Prostate gland (tissue), 2 donors: ENCODE measurements around the gene ZFHX3. TPM values are rescaled to one million over a fixed set of nuclear protein-coding genes. Genes with fewer than 3 reads are reported as not detected.

Source experiments
- DNase-seq: peaks from one replicate; pipeline ENCODE4 v3.0.0-alpha.2; 2019; ENCODE audit warnings: low spot score
- H3K27ac ChIP-seq, 2 donors: fragments of 200-600 bp; sonication (generic); 2 replicates each; pipeline ENCODE4 v1.5.1; 2017 to 2019
- H3K27me3 ChIP-seq: fragments of 200-600 bp; sonication (generic); replicated peaks from 2 replicates; pipeline ENCODE4 v1.5.1; 2019; ENCODE audit not compliant: insufficient read depth
- H3K36me3 ChIP-seq, 2 donors: fragments of 200-600 bp; sonication (generic); 1 replicate in 1 of 2; 2 replicates in 1 of 2; pipeline versions ENCODE4 v1.5.1 to v1.8.1; 2017 to 2019
- H3K4me1 ChIP-seq: fragments of 200-600 bp; sonication (generic); replicated peaks from 2 replicates; pipeline ENCODE4 v1.5.1; 2019
- H3K4me3 ChIP-seq, 2 donors: fragments of 200-600 bp; sonication (generic); 2 replicates each; pipeline ENCODE4 v1.5.1; 2017 to 2019
- H3K9me3 ChIP-seq: fragments of 200-600 bp; sonication (generic); 2 replicates; pipeline ENCODE4 v1.5.1; 2017
- POLR2A ChIP-seq: fragments of 450-650 bp; IDR thresholded peaks from one replicate; pipeline ENCODE4 v1.6.1; 2016; ENCODE audit warnings: antibody characterized with exemption, mild to moderate bottlenecking
- POLR2AphosphoS5 ChIP-seq: sonication (generic); formaldehyde crosslinking; IDR thresholded peaks from one replicate; pipeline ENCODE4 v1.6.1; 2017; ENCODE audit warnings: antibody characterized with exemption
- WGBS: methylation state at CpG from one replicate; pipeline ENCODE4 v1.1.5; 2018; 5-methylcytosine and 5-hydroxymethylcytosine counted together
- intact Hi-C: fragments of 100-400 bp; cut with DNase I; formaldehyde crosslinking; loops from one replicate; pipeline ENCODE4 v1.14.2; 2022
- total RNA-seq, 2 donors: library from RNA; depleted of rRNA; stranded (reverse); fragments of >200 nt; gene quantifications; one replicate each; pipeline ENCODE4 v1.1.0, GENCODE V29; 2016
- TF ChIP-seq, protein P1 (sequence below), 4 experiments: fragments of 200-600 bp in 2 of 4; fragments of 450-650 bp in 2 of 4; sonication (generic) in 2 of 4; IDR thresholded peaks; 1 replicate in 3 of 4; 2 replicates in 1 of 4; pipeline ENCODE4 v1.5.1; 2016 to 2019; ENCODE audit warnings: antibody characterized with exemption in 4 of 4, mild to moderate bottlenecking in 2 of 4, moderate library complexity in 2 of 4

ZFHX3 gene
- total RNA-seq, 2 donors from 2014 or later, result 51.1 to 53.9 TPM

DNA sequence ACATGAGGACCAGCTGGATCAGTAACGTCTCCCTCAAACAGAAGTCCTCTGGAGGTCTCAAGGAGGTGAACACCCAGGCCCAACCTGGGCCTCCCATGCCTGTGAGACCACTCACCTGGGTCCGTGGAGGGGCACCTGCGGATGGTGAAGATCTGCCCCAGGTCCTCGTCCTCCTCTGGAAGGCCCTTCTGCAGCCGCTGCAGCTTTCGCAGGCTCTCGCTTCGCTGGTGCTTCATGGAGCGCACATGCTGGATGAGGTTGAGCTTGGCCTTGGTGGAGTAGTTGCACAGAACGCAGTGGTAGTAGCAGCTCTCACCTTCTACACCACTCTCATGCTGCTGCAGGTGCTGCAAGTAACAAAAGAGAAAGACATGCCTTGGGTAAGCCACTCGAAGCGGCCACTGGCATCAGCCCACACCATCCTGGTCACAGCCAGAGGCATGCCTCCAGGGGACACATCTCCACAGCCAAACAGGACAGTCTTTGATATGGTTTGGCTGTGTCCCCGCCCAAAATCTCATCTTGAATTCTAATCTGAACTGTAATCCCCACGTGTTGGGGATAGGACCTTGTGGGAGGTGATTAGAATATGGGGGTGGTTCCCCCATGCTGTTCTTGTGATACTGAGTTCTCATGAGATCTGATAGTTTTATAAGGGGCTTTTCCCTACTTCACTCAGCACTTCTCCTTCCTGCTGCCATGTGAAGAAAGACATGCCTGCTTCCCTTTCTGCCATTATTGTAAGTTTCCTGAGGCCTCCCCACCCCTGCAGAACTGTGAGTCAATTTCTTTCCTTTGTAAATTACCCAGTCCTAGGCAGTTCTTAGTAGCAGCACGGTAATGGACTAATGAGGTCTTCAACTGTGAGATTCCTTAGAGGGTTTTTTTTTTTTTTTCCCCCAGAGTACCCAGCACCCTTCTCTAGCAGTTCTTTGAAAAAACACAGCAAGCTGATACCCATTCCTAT is 158.0 kb downstream of the ZFHX3 start:
- no peaks in the 10 kb centered on the region for H3K9me3 ChIP-seq
- H3K36me3 ChIP-seq, result peaks cover 0 to 13% of the 10 kb centered on the region in 2 donors
- DNase-seq, result no peak
- TF ChIP-seq, protein P1, sequence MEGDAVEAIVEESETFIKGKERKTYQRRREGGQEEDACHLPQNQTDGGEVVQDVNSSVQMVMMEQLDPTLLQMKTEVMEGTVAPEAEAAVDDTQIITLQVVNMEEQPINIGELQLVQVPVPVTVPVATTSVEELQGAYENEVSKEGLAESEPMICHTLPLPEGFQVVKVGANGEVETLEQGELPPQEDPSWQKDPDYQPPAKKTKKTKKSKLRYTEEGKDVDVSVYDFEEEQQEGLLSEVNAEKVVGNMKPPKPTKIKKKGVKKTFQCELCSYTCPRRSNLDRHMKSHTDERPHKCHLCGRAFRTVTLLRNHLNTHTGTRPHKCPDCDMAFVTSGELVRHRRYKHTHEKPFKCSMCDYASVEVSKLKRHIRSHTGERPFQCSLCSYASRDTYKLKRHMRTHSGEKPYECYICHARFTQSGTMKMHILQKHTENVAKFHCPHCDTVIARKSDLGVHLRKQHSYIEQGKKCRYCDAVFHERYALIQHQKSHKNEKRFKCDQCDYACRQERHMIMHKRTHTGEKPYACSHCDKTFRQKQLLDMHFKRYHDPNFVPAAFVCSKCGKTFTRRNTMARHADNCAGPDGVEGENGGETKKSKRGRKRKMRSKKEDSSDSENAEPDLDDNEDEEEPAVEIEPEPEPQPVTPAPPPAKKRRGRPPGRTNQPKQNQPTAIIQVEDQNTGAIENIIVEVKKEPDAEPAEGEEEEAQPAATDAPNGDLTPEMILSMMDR (IDR thresholded peaks at IDR 0.05), result no peak
- TF ChIP-seq POLR2A (no peak), POLR2AphosphoS5 (no peak)
- 89% methylated on average over 15 of the region's 15 CpGs for WGBS
- intact Hi-C loops, result no loop called here
- no peaks in the 10 kb centered on the region for H3K4me1 ChIP-seq
- H3K4me3 ChIP-seq, result no peak overlapping the region
- H3K27ac ChIP-seq, result no peak overlapping the region
- H3K27me3 ChIP-seq, result no peaks in the 10 kb centered on the region

DNA sequence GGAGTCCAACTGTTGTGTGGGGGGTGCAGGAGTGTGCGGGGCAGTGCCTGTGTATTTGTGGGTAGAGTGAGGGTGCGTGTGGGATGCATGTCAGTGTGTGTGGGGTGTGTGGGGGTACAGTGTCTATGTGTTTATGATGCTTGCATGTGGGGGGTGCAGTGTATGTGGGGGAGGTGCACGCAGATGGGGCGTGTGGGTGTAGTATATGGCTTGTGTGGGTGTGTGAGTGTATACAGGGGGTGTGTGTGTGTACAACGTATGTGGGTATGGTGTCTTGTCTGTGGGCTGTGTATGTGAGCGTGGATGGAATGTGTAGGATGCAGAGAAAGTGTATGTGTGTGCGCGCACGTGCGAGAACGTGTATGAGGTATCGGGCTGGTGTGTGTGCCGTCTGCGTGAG is 160.4 kb downstream of the ZFHX3 start:
- Histone ChIP-seq H3K4me3 (no peak overlapping the region), H3K27ac (no peak overlapping the region), H3K4me1 (no peaks in the 10 kb centered on the region), H3K36me3 (peaks cover 0 to 16% of the 10 kb centered on the region in 2 donors), H3K9me3 (no peaks in the 10 kb centered on the region), H3K27me3 (no peaks in the 10 kb centered on the region)
- 95% methylated on average over 14 of the region's 14 CpGs for WGBS
- no peak for TF ChIP-seq POLR2A
- TF ChIP-seq, protein P1 (IDR thresholded peaks at IDR 0.05), result no peak
- no peak for TF ChIP-seq POLR2AphosphoS5
- no peak for DNase-seq
- intact Hi-C loops, result no loop called here

DNA sequence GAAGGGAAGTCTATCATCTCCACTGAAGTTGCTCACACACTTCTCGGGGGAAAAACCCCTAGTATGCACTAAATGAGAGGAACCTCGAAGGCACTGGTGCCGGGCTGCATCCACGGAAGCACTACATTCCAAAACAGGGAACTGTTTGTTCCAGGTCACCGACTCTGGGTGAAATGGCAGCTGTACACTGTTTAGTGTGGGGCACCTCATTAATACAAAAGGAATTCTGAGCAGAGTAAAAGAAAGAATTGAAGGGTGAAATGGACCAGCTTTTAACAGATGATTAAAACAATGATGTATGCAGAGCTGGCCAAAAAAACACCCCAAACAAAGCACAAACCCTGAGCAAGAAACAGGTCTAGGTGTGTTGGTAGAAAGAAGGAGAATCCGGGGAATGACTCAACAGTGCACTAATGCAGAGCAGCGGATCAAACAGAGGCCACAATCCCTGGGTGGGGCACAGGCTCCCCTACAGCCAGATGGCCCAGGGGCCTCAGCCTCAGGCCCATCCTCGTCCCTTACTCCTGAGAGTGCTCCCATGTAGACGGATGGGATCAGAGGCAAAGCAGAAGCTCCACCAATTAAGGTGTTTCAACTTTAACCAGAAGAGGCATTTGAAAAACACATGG is 161.5 kb downstream of the ZFHX3 start:
- H3K4me3 ChIP-seq, result no peak overlapping the region
- DNase-seq, result no peak
- H3K27ac ChIP-seq, result no peak overlapping the region
- TF ChIP-seq POLR2A, result no peak
- no peak for TF ChIP-seq POLR2AphosphoS5
- TF ChIP-seq, protein P1 (IDR thresholded peaks at IDR 0.05), result no peak
- H3K4me1 ChIP-seq, result no peaks in the 10 kb centered on the region
- H3K9me3 ChIP-seq, result no peaks in the 10 kb centered on the region
- peaks cover 0 to 16% of the 10 kb centered on the region in 2 donors for H3K36me3 ChIP-seq
- WGBS, result 68% methylated on average over 9 of the region's 9 CpGs
- H3K27me3 ChIP-seq, result no peaks in the 10 kb centered on the region
- intact Hi-C loops, result no loop called here

- H3K27me3 ChIP-seq, result no peaks in the 10 kb centered on the region
- H3K9me3 ChIP-seq, result no peaks in the 10 kb centered on the region
- TF ChIP-seq POLR2A (no peak), POLR2AphosphoS5 (no peak)
- TF ChIP-seq, protein P1 (IDR thresholded peaks at IDR 0.05), result no peak
- WGBS, result 65% methylated on average over 5 of the region's 5 CpGs
- H3K4me1 ChIP-seq, result no peaks in the 10 kb centered on the region
- H3K36me3 ChIP-seq, result peaks cover 0 to 16% of the 10 kb centered on the region in 2 donors
- H3K27ac ChIP-seq, result no peak overlapping the region
- intact Hi-C loops, result no loop called here
- H3K4me3 ChIP-seq, result no peak overlapping the region
- DNase-seq, result no peak
Measured at GRCh38 chr16:72884573-72884972, 163.4 kb downstream of the ZFHX3 start.
